ENCODE data around the gene HECW1.

The HECW1 gene

GRCh38 chr7:43528576-43529354 is 416.3 kb downstream of the HECW1 start:
- DNase-seq (ENCODE audit: low read depth in 1 of 2, low spot score in 1 of 2): no peak

- DNase-seq (ENCODE audit: low read depth in 1 of 2, low spot score in 1 of 2): no peak
Observed at GRCh38 chr7:43530553-43531410, 418.3 kb downstream of the HECW1 start.

GRCh38 chr7:43531700-43532099 is 419.3 kb downstream of the HECW1 start:
- DNase-seq (ENCODE audit: low read depth in 1 of 2, low spot score in 1 of 2): no peak

- no peak for DNase-seq (ENCODE audit: low read depth in 1 of 2, low spot score in 1 of 2)
Observed at GRCh38 chr7:43533801-43534479, 421.5 kb downstream of the HECW1 start.

GRCh38 chr7:43535031-43535451 is 422.6 kb downstream of the HECW1 start:
- DNase-seq (ENCODE audit: low read depth in 1 of 2, low spot score in 1 of 2): no peak

- no peak for DNase-seq (ENCODE audit: low read depth in 1 of 2, low spot score in 1 of 2)
Observed at GRCh38 chr7:43535810-43536585, 423.6 kb downstream of the HECW1 start.

- DNase-seq (ENCODE audit: low read depth in 1 of 2, low spot score in 1 of 2): no peak
Observed at GRCh38 chr7:43536773-43537172, 424.3 kb downstream of the HECW1 start.

- DNase-seq (ENCODE audit: low read depth in 1 of 2, low spot score in 1 of 2): no peak
Observed at GRCh38 chr7:43537765-43538403, 425.4 kb downstream of the HECW1 start.

GRCh38 chr7:43538404-43538771 is 425.9 kb downstream of the HECW1 start:
- DNase-seq (ENCODE audit: low read depth in 1 of 2, low spot score in 1 of 2): no peak

- DNase-seq (ENCODE audit: low read depth in 1 of 2, low spot score in 1 of 2): no peak
Observed at GRCh38 chr7:43540471-43540870, 428.0 kb downstream of the HECW1 start.

- no peak for DNase-seq (ENCODE audit: low read depth in 1 of 2, low spot score in 1 of 2)
Observed at GRCh38 chr7:43542716-43543115, 430.3 kb downstream of the HECW1 start.

GRCh38 chr7:43546231-43546630 is 433.8 kb downstream of the HECW1 start:
- DNase-seq (ENCODE audit: low read depth in 1 of 2, low spot score in 1 of 2): no peak

- no peak for DNase-seq (ENCODE audit: low read depth in 1 of 2, low spot score in 1 of 2)
Observed at GRCh38 chr7:43550427-43550826, 438.0 kb downstream of the HECW1 start.

- no peak for DNase-seq (ENCODE audit: low read depth in 1 of 2, low spot score in 1 of 2)
Observed at GRCh38 chr7:43552122-43552521, 439.7 kb downstream of the HECW1 start.

GRCh38 chr7:43553999-43554398 is 441.6 kb downstream of the HECW1 start:
- DNase-seq (ENCODE audit: low read depth in 1 of 2, low spot score in 1 of 2): no peak

- DNase-seq (ENCODE audit: low read depth in 1 of 2, low spot score in 1 of 2): no peak
Observed at GRCh38 chr7:43554423-43554822, 442.0 kb downstream of the HECW1 start.

GRCh38 chr7:43557831-43558495 is 445.5 kb downstream of the HECW1 start:
- no peak for DNase-seq (ENCODE audit: low read depth in 1 of 2, low spot score in 1 of 2)

- no peak for DNase-seq (ENCODE audit: low read depth in 1 of 2, low spot score in 1 of 2)
Observed at GRCh38 chr7:43559171-43559945, 446.9 kb downstream of the HECW1 start.

- DNase-seq (ENCODE audit: low read depth in 1 of 2, low spot score in 1 of 2): no peak
Observed at GRCh38 chr7:43559946-43560335, 447.5 kb downstream of the HECW1 start.

Data from activated CD4-positive, alpha-beta T cell treated with anti-CD3 and anti-CD28 coated beads, Interleukin-2, amount 50 U/mL, for 24 hours (primary cell).